T follicular helper cell (primary cell): ENCODE data around the gene ADCY10.

Experiments used
- DNase-seq: peaks from one replicate; pipeline ENCODE4 v3.0.0-alpha.2; 2020; ENCODE audit warnings: low read depth

ADCY10 gene

GRCh38 chr1:167781558-167781957 lies 132.4 kb downstream of the ADCY10 start:
- no peak for DNase-seq

GRCh38 chr1:167777269-167777650 lies 136.7 kb downstream of the ADCY10 start:
- DNase-seq = no peak

- no peak for DNase-seq
Measured at GRCh38 chr1:167776616-167777268, 137.2 kb downstream of the ADCY10 start.

- no peak for DNase-seq
Measured at GRCh38 chr1:167776151-167776550, 137.8 kb downstream of the ADCY10 start.

- DNase-seq = no peak
Measured at GRCh38 chr1:167775178-167775577, 138.8 kb downstream of the ADCY10 start.

GRCh38 chr1:167774710-167775109 lies 139.2 kb downstream of the ADCY10 start:
- DNase-seq = no peak

- DNase-seq = no peak
Measured at GRCh38 chr1:167773516-167773915, 140.4 kb downstream of the ADCY10 start.

- no peak for DNase-seq
Measured at GRCh38 chr1:167772436-167772835, 141.5 kb downstream of the ADCY10 start.

GRCh38 chr1:167770127-167770526 lies 143.8 kb downstream of the ADCY10 start:
- no peak for DNase-seq

- no peak for DNase-seq
Measured at GRCh38 chr1:167767761-167768160, 146.2 kb downstream of the ADCY10 start.

GRCh38 chr1:167766538-167766937 lies 147.4 kb downstream of the ADCY10 start:
- no peak for DNase-seq

- no peak for DNase-seq
Measured at GRCh38 chr1:167765496-167765895, 148.4 kb downstream of the ADCY10 start.

GRCh38 chr1:167764458-167765330 lies 149.2 kb downstream of the ADCY10 start:
- DNase-seq = no peak

GRCh38 chr1:167763525-167764220 lies 150.3 kb downstream of the ADCY10 start:
- DNase-seq = no peak

GRCh38 chr1:167762061-167762746 lies 151.7 kb downstream of the ADCY10 start:
- no peak for DNase-seq

- DNase-seq = no peak
Measured at GRCh38 chr1:167761400-167761799, 152.5 kb downstream of the ADCY10 start.
